HG03520 (cell line): ENCODE measurements around the gene PRKCQ.
"Not testable (repeated sequence)": the region's sequence is repeated elsewhere in the genome, so short reads cannot be mapped to it uniquely, and the experiment has no call there.

Experiments
- ATAC-seq: cut with Tn5 transposase; IDR thresholded peaks from one replicate; pipeline ENCODE4 v1.9.1; 2021; ENCODE audit warnings: mild to moderate bottlenecking, moderate library complexity; ENCODE audit not compliant: unreplicated experiment

PRKCQ gene

GRCh38 chr10:6395606-6396005 lies 184.5 kb downstream of the PRKCQ start:
- ATAC-seq: no peak

GRCh38 chr10:6394084-6394483 lies 186.0 kb downstream of the PRKCQ start:
- ATAC-seq: no peak

GRCh38 chr10:6393168-6393567 lies 186.9 kb downstream of the PRKCQ start:
- ATAC-seq: no peak

GRCh38 chr10:6390213-6390845 lies 189.7 kb downstream of the PRKCQ start:
- no peak for ATAC-seq

GRCh38 chr10:6388261-6388893 lies 191.7 kb downstream of the PRKCQ start:
- ATAC-seq: no peak

- ATAC-seq: no peak
These were observed 193.1 kb downstream of the PRKCQ start for GRCh38 chr10:6386960-6387359.

GRCh38 chr10:6386346-6386745 lies 193.7 kb downstream of the PRKCQ start:
- no peak for ATAC-seq

GRCh38 chr10:6385665-6386064 lies 194.4 kb downstream of the PRKCQ start:
- no peak for ATAC-seq

GRCh38 chr10:6384847-6385246 lies 195.2 kb downstream of the PRKCQ start:
- ATAC-seq: no peak

- no peak for ATAC-seq
These were observed 196.0 kb downstream of the PRKCQ start for GRCh38 chr10:6384031-6384430.

GRCh38 chr10:6383096-6383812 lies 196.8 kb downstream of the PRKCQ start:
- ATAC-seq: no peak

GRCh38 chr10:6382081-6382480 lies 198.0 kb downstream of the PRKCQ start:
- ATAC-seq: no peak

GRCh38 chr10:6380478-6380877 lies 199.6 kb downstream of the PRKCQ start:
- ATAC-seq: not testable (repeated sequence)

GRCh38 chr10:6379015-6379776 lies 200.9 kb downstream of the PRKCQ start:
- ATAC-seq: no peak
